GM23338 (cell line): ENCODE results near the gene TRAPPC12. TPM values are rescaled to one million over a fixed set of nuclear protein-coding genes. Genes with fewer than 3 reads are reported as not detected.

Experiments used
- ATAC-seq: fragments of 200-7000 bp; cut with Tn5 transposase; 3 replicates; pipeline ENCODE4 v1.9.1; 2020
- DNase-seq: peaks from one replicate; pipeline ENCODE4 v3.0.0-alpha.2; 2015; ENCODE audit warnings: low spot score
- H2AFZ ChIP-seq: fragments of 200-600 bp; sonication (generic); 2 replicates; pipeline ENCODE4 v1.8.0; 2016; ENCODE audit warnings: antibody characterized with exemption, mild to moderate bottlenecking, moderate library complexity
- H3F3A ChIP-seq: fragments of 200-600 bp; sonication (generic); replicated peaks from 2 replicates; pipeline ENCODE4 v1.8.0; 2017; ENCODE audit warnings: antibody characterized with exemption, mixed run types, low read depth
- H3K27ac ChIP-seq: fragments of 200-600 bp; sonication (generic); 2 replicates; pipeline ENCODE4 v1.6.1; 2016; ENCODE audit warnings: low read depth
- H3K27me3 ChIP-seq: fragments of 200-600 bp; sonication (generic); 2 replicates; pipeline ENCODE4 v1.8.0; 2016; ENCODE audit warnings: mild to moderate bottlenecking, mixed run types, moderate library complexity; ENCODE audit not compliant: insufficient read depth
- H3K36me3 ChIP-seq: fragments of 200-600 bp; sonication (generic); 2 replicates; pipeline ENCODE4 v1.8.0; 2016; ENCODE audit warnings: mild to moderate bottlenecking; ENCODE audit not compliant: insufficient read depth
- H3K4me1 ChIP-seq: fragments of 200-600 bp; sonication (generic); 2 replicates; pipeline ENCODE4 v1.8.0; 2016; ENCODE audit warnings: mild to moderate bottlenecking, moderate library complexity; ENCODE audit not compliant: insufficient read depth
- H3K4me2 ChIP-seq: fragments of 200-600 bp; sonication (generic); 2 replicates; pipeline ENCODE4 v1.7.1; 2017; ENCODE audit warnings: mixed run types
- H3K4me3 ChIP-seq: fragments of 200-600 bp; sonication (generic); 2 replicates; pipeline ENCODE4 v1.6.1; 2016; ENCODE audit warnings: mixed run types
- H3K79me2 ChIP-seq: fragments of 200-600 bp; sonication (generic); replicated peaks from 2 replicates; pipeline ENCODE4 v1.8.0; 2017; ENCODE audit warnings: mild to moderate bottlenecking; ENCODE audit not compliant: insufficient read depth
- H3K9me2 ChIP-seq: fragments of 200-600 bp; sonication (generic); 2 replicates; pipeline ENCODE4 v1.8.0; 2017; ENCODE audit not compliant: insufficient read depth
- H4K20me1 ChIP-seq: fragments of 200-600 bp; sonication (generic); replicated peaks from 2 replicates; pipeline ENCODE4 v1.8.0; 2017; ENCODE audit warnings: mild to moderate bottlenecking; ENCODE audit not compliant: insufficient read depth
- H3K27ac Mint-ChIP-seq: 2 replicates; pipeline ENCODE4 v1.8.0; 2020; ENCODE audit warnings: inconsistent platforms, mild to moderate bottlenecking, moderate library complexity, mixed read lengths
- H3K27me3 Mint-ChIP-seq: 3 replicates; pipeline ENCODE4 v1.8.0; 2022; ENCODE audit warnings: low read depth, mild to moderate bottlenecking, moderate library complexity, mixed read lengths, inconsistent platforms; ENCODE audit not compliant: insufficient read depth, poor library complexity
- H3K36me3 Mint-ChIP-seq: 3 replicates; pipeline ENCODE4 v1.8.0; 2021; ENCODE audit warnings: low read depth, mild to moderate bottlenecking, inconsistent platforms, moderate library complexity, mixed read lengths
- H3K4me1 Mint-ChIP-seq: 3 replicates; pipeline ENCODE4 v1.8.0; 2020; ENCODE audit warnings: mild to moderate bottlenecking, inconsistent platforms, mixed read lengths
- H3K4me3 Mint-ChIP-seq: 3 replicates; pipeline ENCODE4 v1.8.0; 2021; ENCODE audit warnings: moderate library complexity, mild to moderate bottlenecking, inconsistent platforms, mixed read lengths
- H3K9me3 Mint-ChIP-seq: 3 replicates; pipeline ENCODE4 v1.8.0; 2020; ENCODE audit warnings: moderate library complexity, mild to moderate bottlenecking, inconsistent platforms, mixed read lengths
- CREB1 ChIP-seq: fragments of 250-450 bp; sonication (Bioruptor Pico); IDR thresholded peaks from 2 replicates; pipeline ENCODE4 v1.5.0; 2020; ENCODE audit warnings: low read depth, mild to moderate bottlenecking, moderate library complexity
- CTCF ChIP-seq, 2 experiments: fragments of 200-600 bp in 1 of 2; sonication (generic) in 1 of 2; conservative IDR thresholded peaks; 2 replicates each; pipeline versions ENCODE4 v1.5.1 to v1.6.1; 2016 to 2017; ENCODE audit warnings: antibody characterized with exemption in 2 of 2, low read depth in 2 of 2, mild to moderate bottlenecking in 2 of 2, moderate library complexity in 1 of 2
- ETS1 ChIP-seq: IDR thresholded peaks from 2 replicates; pipeline ENCODE4 v1.6.1; 2016; ENCODE audit warnings: antibody characterized with exemption
- EZH2phosphoT487 ChIP-seq: fragments of 200-600 bp; sonication (generic); IDR thresholded peaks from one replicate; pipeline ENCODE4 v1.8.1; 2018; ENCODE audit warnings: antibody characterized with exemption; ENCODE audit not compliant: unreplicated experiment
- NANOG ChIP-seq: IDR thresholded peaks from 2 replicates; pipeline ENCODE4 v1.6.1; 2016; ENCODE audit warnings: antibody characterized with exemption, borderline replicate concordance
- POLR2AphosphoS5 ChIP-seq: IDR thresholded peaks from 2 replicates; pipeline ENCODE4 v1.6.1; 2016; ENCODE audit warnings: antibody characterized with exemption, low read depth
- REST ChIP-seq: IDR thresholded peaks from one replicate; pipeline ENCODE4 v1.6.1; 2018; ENCODE audit warnings: antibody characterized with exemption; ENCODE audit not compliant: unreplicated experiment
- ZNF331 ChIP-seq: fragments of 250-450 bp; sonication (Bioruptor Pico); IDR thresholded peaks from 2 replicates; pipeline ENCODE4 v1.5.0; 2020; ENCODE audit warnings: low read depth, mild to moderate bottlenecking, moderate library complexity
- polyA plus RNA-seq: library from polyadenylated mRNA; unstranded; fragments of >200 nt; fragmentation: Nextera tagmentation; extraction: Ambion mirVana; gene quantifications from 2 replicates; pipeline ENCODE4 v1.2.1, GENCODE V29; 2016
- total RNA-seq: library from RNA; depleted of rRNA; stranded (reverse); fragments of >200 nt; shearing (Covaris generic); gene quantifications from 2 replicates; pipeline ENCODE4 v1.2.3, GENCODE V29; 2014

The TRAPPC12 gene
- total and polyA plus RNA-seq, 2 experiments from 2014 or later, result 48.9 to 57.7 TPM

- Histone ChIP-seq H3K4me1 (no peaks in the 10 kb centered on the region), H3F3A (no peaks in the 10 kb centered on the region)
Observed at GRCh38 chr2:3480352-3481010, 101.0 kb downstream of the TRAPPC12 start.

More at GRCh38 chr2:3480352-3481010, 101.0 kb downstream of the TRAPPC12 start:
- no peak overlapping the region for H3K4me2 ChIP-seq
- no peak overlapping the region for H3K27ac Mint-ChIP-seq
- peaks cover 29% of the 10 kb centered on the region for H3K36me3 Mint-ChIP-seq
- no peaks in the 10 kb centered on the region for H3K36me3 ChIP-seq
- no peak for ATAC-seq
- H3K27ac ChIP-seq, result no peak overlapping the region
- TF ChIP-seq POLR2AphosphoS5 (no peak), EZH2phosphoT487 (no peak), REST (no peak), CTCF (conservative IDR thresholded peaks at IDR 0.05; ENCODE audit: low read depth in 2 of 2) (no peak), CREB1 (CRISPR knock-in tag) (no peak), NANOG (no peak), ETS1 (no peak), ZNF331 (no peak)
- H3K27me3 Mint-ChIP-seq, result peaks cover 15% of the 10 kb centered on the region
- no peak for DNase-seq
- peaks cover 2% of the 10 kb centered on the region for H3K9me3 Mint-ChIP-seq
- H3K27me3 ChIP-seq, result no peaks in the 10 kb centered on the region
- H3K79me2 ChIP-seq, result no peaks in the 10 kb centered on the region
- H4K20me1 ChIP-seq, result no peaks in the 10 kb centered on the region
- H3K4me3 ChIP-seq, result no peak overlapping the region
- H2AFZ ChIP-seq, result no peak overlapping the region
- no peaks in the 10 kb centered on the region for H3K9me2 ChIP-seq
- H3K4me1 Mint-ChIP-seq, result peaks cover 3% of the 10 kb centered on the region; the same call in 2 of the 3 replicates
- no peak overlapping the region for H3K4me3 Mint-ChIP-seq
